Glomerular visceral epithelial cell (primary cell): ENCODE data around the gene SAMD9.
"Not testable (repeated sequence)": the region's sequence is repeated elsewhere in the genome, so short reads cannot be mapped to it uniquely, and the experiment has no call there.

Experiments used
- DNase-seq: peaks from one replicate; pipeline ENCODE4 v3.0.0-alpha.2; 2016; ENCODE audit errors: extremely low spot score

Gene SAMD9

DNA sequence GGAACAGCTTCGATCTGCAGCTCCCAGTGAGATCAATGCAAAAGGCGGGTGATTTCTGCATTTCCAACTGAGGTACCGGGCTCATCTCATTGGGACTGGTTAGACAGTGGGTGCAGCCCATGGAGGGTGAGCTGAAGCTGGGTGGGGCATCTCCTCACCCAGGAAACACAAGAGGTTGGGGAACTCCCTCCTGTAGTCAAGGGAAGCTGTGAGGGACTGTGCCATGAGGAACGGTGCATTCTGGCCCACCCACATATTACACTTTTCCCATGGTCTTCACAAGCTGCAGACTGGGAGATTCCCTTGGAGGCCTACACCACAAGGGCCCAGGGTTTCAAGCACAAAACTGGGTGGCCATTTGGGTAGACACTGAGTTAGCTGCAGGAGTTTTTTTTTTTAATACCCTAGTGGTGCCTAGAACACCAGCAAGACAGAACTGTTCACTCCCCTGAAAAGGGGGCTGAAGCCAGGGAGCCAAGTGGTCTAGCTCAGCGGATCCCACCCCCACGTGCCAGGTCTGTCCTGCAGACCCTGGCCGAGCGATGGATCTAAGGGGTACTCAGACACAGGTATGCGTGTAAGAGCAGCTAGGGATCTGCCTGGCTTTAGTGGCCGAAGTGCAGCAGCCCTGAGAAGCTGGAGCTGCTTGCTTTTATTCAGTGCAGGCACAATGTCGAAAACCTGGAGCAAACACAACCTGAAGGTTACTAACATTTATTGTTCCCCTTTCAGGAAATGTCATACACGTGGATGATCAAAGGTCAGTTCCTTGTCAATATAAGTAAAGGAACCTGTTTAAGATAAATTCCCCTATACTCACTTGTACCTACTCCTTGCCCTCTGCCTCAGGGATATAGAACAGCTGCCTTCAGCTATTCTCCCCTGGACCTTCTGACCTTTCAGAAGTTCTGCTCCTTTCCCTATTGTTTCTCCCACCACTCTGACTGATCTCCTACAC, 3.1 kb upstream of the SAMD9 start:
- DNase-seq = no peak

DNA sequence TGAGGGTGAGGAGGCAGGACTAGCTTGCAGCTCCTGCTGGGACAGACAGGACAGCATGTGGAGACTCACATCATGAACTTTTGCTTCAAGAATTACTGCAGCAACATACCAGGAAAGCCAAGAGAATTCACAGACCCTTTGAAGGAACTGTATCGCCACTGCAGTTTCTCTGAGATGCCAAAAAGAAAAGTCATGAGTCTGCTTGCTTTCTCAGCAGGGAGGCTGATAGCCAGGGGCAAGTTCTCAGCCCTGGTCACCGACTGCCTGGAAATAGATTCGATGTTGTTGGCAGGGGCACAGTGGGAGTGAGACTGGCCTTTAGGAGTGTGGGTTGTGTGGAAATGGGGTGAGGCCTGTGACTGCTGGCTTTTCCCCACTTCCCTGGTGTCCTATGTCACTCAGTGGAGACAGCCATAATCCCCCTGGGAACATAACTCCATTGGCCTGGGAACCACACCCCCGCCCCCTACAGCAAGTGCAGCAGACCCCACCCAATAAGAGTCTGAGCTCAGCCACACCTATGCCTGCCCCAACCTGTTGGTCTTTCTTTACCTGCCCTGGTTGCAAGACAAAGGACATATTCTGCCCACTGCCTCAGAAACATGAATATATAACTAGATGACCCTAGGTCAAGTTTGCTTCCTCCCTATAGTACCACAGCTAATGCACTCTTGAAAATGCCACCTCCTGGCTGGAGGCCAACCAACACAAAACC, 1.6 kb upstream of the SAMD9 start:
- no peak for DNase-seq

DNA sequence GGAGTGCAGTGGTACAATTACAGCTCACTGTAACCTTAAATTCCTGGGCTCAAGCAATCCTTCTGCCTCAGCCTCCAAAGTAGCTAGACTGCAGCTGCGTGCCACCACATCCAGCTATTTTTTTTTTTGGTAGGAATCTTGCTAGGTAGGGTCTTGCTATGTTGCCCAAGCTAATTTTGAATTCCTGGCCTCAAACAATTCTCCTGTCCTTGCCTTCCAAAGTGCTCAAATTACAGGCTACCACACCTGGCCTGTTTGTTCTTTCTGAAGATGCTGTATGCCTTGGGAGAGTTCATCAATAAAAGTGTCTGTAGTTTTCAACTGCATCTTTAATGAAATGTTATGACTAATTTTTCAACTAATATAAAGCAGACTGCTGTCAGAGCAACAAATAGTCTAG, 452 bp downstream of the SAMD9 start:
- no peak for DNase-seq

GRCh38 chr7:93115796-93116195, 2.0 kb downstream of the SAMD9 start:
- peak; percentile 4 for DNase-seq

DNA sequence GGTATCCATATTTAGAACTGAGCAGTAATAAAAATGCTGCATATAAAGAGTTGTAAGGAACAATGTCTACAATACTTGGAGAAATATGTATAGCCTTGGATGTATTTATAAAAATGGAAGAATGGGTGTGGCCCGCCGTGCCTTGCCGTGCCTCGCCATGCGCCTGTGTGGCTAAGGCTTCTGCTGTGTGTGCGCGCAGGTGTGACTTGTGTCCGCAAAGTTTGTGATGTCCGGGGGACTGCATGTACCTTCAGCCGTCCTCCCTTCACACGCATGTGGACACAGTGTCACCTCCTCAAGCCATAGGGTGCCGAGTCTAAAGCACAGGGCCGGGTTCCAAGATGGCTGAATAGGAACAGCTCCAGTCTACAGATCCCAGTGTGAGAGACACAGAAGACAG, 9.8 kb downstream of the SAMD9 start:
- DNase-seq = no peak

DNA sequence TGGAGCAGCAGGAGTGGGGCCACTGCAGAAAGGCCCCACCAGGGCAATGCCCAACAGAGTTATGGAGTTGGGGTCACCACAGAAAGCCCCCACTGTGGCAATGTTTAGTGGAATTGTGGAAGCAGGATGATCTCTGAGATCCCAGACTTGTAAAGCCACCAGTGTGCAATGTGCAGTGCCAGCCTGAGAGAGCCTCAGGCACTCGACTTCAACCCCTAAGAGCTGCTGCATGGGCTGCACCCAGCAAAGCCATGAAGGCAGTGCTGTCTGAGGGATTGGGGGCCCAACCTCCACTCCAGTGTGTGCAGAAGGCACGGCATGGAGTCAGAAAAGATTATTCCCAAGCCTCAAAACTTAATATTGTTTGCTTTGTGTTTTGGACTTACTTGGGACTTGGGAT, 20.4 kb downstream of the SAMD9 start:
- no peak for DNase-seq

- peak; percentile 33 for DNase-seq
Measured at GRCh38 chr7:93092757-93093370, 24.9 kb downstream of the SAMD9 start.

DNA sequence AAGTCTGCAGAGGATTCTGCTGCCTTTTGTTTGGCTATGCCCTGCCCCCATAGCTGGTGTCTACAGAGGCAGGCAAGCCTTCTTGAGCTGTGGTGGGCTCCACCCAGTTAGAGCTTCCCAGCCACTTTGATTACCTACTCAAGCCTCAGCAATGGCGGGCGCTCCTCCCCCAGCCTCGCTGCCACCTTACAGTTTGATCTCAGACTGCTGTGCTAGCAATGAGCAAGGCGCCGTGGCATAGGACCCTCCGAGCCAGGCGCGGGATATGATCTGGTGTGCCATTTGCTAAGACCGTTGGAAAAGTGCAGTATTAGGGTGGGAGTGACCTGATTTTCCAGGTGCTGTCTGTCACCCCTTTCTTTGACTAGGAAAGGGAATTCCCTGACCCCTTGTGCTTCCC, 44.4 kb downstream of the SAMD9 start:
- DNase-seq = not testable (repeated sequence)

GRCh38 chr7:93062599-93062998, 55.2 kb downstream of the SAMD9 start:
- no peak for DNase-seq

GRCh38 chr7:93060865-93061264, 56.9 kb downstream of the SAMD9 start:
- no peak for DNase-seq

GRCh38 chr7:93060025-93060424, 57.8 kb downstream of the SAMD9 start:
- DNase-seq = no peak

DNA sequence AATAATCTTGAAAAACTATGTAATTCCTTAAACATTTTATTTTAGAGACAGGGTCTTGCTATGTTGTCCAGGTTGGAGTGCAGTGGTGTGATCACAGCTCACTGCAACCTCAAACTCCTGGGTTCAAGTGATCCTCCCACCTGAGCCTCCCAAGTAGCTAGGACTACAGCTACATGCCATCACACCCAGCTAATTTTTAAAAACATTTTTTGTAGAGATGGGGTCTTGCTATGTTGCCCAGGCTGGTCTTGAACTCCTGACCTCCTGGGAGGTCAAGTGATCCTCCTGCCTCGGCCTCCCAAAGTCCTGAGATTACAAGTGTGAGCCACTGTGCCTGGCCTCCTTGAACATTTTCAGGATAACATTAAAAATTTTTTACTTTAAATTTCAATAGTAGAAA, 61.2 kb downstream of the SAMD9 start:
- not testable (repeated sequence) for DNase-seq

DNA sequence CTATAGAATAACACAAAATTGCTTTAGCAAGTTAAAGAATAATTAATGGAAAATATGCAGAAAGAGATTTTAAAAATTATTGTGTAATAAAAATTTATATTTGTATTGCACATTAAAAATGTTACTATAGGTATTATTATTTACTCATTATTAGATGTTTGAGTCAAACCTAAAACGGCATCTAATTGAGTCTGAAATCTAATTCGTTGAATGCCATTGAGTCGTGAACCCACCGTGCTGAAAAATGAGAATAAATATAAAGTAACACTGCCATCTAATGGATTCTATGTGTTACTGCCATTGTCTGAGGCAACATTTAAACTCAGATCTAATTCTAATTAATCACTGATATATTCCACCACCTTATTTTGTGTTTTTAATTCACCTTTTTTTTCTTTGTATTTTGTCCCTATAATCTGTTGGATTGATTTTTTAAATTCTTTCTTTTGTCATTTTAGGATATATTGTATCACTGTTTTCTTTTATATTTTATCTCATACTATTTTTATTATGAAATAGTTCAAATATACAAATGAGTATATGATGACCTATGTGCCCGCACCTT, 62.2 kb downstream of the SAMD9 start:
- DNase-seq = peak; percentile 48

DNA sequence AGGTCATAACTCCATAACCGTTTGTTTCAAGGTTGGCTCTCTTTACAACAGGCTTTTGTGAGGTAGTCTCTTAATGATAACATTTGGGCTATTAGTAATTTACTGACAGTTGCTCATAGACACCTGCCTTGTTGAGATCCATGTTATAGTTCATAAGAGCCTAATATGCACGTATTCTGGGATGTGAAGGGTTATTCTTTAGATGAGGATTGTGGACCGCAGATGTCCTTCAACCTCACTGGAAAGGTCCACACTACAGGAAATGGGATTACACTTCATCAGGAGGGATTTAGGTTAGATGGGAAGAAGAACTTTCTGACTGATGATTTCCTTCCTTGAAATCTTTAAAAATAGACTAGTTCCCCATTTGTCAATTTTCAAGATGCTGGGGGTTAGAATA, 62.8 kb downstream of the SAMD9 start:
- no peak for DNase-seq

- DNase-seq = no peak
Measured at GRCh38 chr7:93053949-93054943, 63.5 kb downstream of the SAMD9 start.

GRCh38 chr7:93053209-93053948, 64.4 kb downstream of the SAMD9 start:
- no peak for DNase-seq

DNA sequence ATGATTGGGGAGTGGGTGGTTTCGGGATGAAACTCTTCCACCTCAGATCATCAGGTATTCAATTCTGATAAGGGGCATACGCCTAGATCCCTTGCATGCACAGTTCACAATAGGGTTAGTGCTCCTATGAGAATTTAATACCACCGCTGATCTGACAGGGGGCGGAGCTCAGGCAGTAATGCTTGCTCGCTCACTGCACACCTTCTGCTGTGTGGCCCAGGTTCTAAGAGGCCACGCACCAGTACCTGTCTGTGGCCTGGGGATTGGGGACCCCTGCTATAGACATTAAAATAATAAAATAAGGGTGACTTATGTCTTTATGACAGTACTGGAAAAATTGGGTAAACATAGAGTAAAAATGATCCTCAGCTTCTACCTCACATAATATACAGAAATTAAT, 66.1 kb downstream of the SAMD9 start:
- no peak for DNase-seq
